Trophoblast cell (in vitro differentiated cells and primary cell): ENCODE results near the gene MRPL17. TPM values are rescaled to one million over a fixed set of nuclear protein-coding genes. Genes with fewer than 3 reads are reported as not detected.

Source experiments
- DNase-seq, 2 donors: peaks; one replicate each; pipeline ENCODE4 v3.0.0-alpha.2; 2016
- H2AFZ ChIP-seq: 2 replicates; pipeline ENCODE4 v1.6.1; 2013; ENCODE audit warnings: low read length, moderate library complexity, mild to moderate bottlenecking; ENCODE audit not compliant: insufficient read depth, poor library complexity
- H2AK5ac ChIP-seq: 2 replicates; pipeline ENCODE4 v1.6.1; 2013; ENCODE audit warnings: mild to moderate bottlenecking, low read length
- H2BK120ac ChIP-seq: 2 replicates; pipeline ENCODE4 v1.6.1; 2013; ENCODE audit warnings: low read length, mild to moderate bottlenecking, moderate library complexity; ENCODE audit not compliant: insufficient read depth, poor library complexity
- H2BK12ac ChIP-seq: 2 replicates; pipeline ENCODE4 v1.6.1; 2013; ENCODE audit warnings: mild to moderate bottlenecking, low read length, moderate library complexity
- H2BK5ac ChIP-seq: 2 replicates; pipeline ENCODE4 v1.6.1; 2013; ENCODE audit warnings: low read length, low read depth, moderate library complexity, mild to moderate bottlenecking; ENCODE audit not compliant: poor library complexity
- H3K14ac ChIP-seq: 2 replicates; pipeline ENCODE4 v1.6.1; 2013; ENCODE audit warnings: mild to moderate bottlenecking, low read length
- H3K18ac ChIP-seq: 2 replicates; pipeline ENCODE4 v1.6.1; 2013; ENCODE audit warnings: mild to moderate bottlenecking, low read length
- H3K23ac ChIP-seq: 2 replicates; pipeline ENCODE4 v1.6.1; 2013; ENCODE audit warnings: low read length
- H3K27ac ChIP-seq: 2 replicates; pipeline ENCODE4 v1.5.1; 2013; ENCODE audit warnings: low read depth, mild to moderate bottlenecking, inconsistent platforms, low read length, moderate library complexity
- H3K27me3 ChIP-seq: 2 replicates; pipeline ENCODE4 v1.6.1; 2013; ENCODE audit warnings: inconsistent platforms, mild to moderate bottlenecking, low read length, moderate library complexity; ENCODE audit not compliant: insufficient read depth
- H3K36me3 ChIP-seq, 2 experiments: 1 replicate in 1 of 2; 2 replicates in 1 of 2; pipeline ENCODE4 v1.6.1; 2013; ENCODE audit warnings: low read length in 2 of 2, mild to moderate bottlenecking in 2 of 2, moderate library complexity in 1 of 2; ENCODE audit not compliant: insufficient read depth in 2 of 2, control insufficient read depth in 1 of 2
- H3K4ac ChIP-seq: 2 replicates; pipeline ENCODE4 v1.6.1; 2013; ENCODE audit warnings: low read depth, mild to moderate bottlenecking, low read length, moderate library complexity
- H3K4me1 ChIP-seq, 2 experiments: 1 replicate in 1 of 2; 2 replicates in 1 of 2; pipeline ENCODE4 v1.6.1; 2013; ENCODE audit warnings: low read length in 2 of 2, mild to moderate bottlenecking in 2 of 2, moderate library complexity in 1 of 2; ENCODE audit not compliant: insufficient read depth in 2 of 2, control insufficient read depth in 1 of 2
- H3K4me2 ChIP-seq: 2 replicates; pipeline ENCODE4 v1.6.1; 2013; ENCODE audit warnings: inconsistent platforms, mild to moderate bottlenecking, low read length, moderate library complexity
- H3K4me3 ChIP-seq: 2 replicates; pipeline ENCODE4 v1.5.1; 2013; ENCODE audit warnings: mild to moderate bottlenecking, low read depth, low read length, inconsistent platforms
- H3K79me1 ChIP-seq: one replicate; pipeline ENCODE4 v1.6.1; 2013; ENCODE audit warnings: low read length
- H3K79me2 ChIP-seq: 2 replicates; pipeline ENCODE4 v1.6.1; 2013; ENCODE audit warnings: low read length, mild to moderate bottlenecking; ENCODE audit not compliant: control insufficient read depth, insufficient read depth, poor library complexity
- H3K9ac ChIP-seq: 2 replicates; pipeline ENCODE4 v1.6.1; 2013; ENCODE audit warnings: mild to moderate bottlenecking, low read length
- H3K9me3 ChIP-seq: 2 replicates; pipeline ENCODE4 v1.6.1; 2013; ENCODE audit warnings: low read depth, mild to moderate bottlenecking, control low read depth, inconsistent platforms, low read length; ENCODE audit not compliant: insufficient read depth
- H4K12ac ChIP-seq: 2 replicates; pipeline ENCODE4 v1.6.1; 2013; ENCODE audit warnings: low read depth, mild to moderate bottlenecking, low read length, moderate library complexity
- H4K8ac ChIP-seq: 2 replicates; pipeline ENCODE4 v1.6.1; 2013; ENCODE audit warnings: low read depth, mild to moderate bottlenecking, low read length, moderate library complexity
- H4K91ac ChIP-seq: one replicate; pipeline ENCODE4 v1.6.1; 2013; ENCODE audit warnings: low read depth, mild to moderate bottlenecking, low read length, moderate library complexity
- WGBS: extraction: QIAGEN DNeasy Blood & Tissue Kit; methylation state at CpG from one replicate; pipeline ENCODE4 v1.1.7; 2013; ENCODE audit warnings: missing lambda C conversion rate; ENCODE audit not compliant: insufficient read length, insufficient coverage; ENCODE audit errors: extremely low coverage; 5-methylcytosine and 5-hydroxymethylcytosine counted together
- polyA plus RNA-seq: library from polyadenylated mRNA; stranded (reverse); fragments of 200-250 nt; gene quantifications from 2 replicates; pipeline ENCODE4 v1.2.3, GENCODE V29; 2013

The MRPL17 gene
- 49.7 and 53.2 TPM in 2 replicates for polyA plus RNA-seq

DNA sequence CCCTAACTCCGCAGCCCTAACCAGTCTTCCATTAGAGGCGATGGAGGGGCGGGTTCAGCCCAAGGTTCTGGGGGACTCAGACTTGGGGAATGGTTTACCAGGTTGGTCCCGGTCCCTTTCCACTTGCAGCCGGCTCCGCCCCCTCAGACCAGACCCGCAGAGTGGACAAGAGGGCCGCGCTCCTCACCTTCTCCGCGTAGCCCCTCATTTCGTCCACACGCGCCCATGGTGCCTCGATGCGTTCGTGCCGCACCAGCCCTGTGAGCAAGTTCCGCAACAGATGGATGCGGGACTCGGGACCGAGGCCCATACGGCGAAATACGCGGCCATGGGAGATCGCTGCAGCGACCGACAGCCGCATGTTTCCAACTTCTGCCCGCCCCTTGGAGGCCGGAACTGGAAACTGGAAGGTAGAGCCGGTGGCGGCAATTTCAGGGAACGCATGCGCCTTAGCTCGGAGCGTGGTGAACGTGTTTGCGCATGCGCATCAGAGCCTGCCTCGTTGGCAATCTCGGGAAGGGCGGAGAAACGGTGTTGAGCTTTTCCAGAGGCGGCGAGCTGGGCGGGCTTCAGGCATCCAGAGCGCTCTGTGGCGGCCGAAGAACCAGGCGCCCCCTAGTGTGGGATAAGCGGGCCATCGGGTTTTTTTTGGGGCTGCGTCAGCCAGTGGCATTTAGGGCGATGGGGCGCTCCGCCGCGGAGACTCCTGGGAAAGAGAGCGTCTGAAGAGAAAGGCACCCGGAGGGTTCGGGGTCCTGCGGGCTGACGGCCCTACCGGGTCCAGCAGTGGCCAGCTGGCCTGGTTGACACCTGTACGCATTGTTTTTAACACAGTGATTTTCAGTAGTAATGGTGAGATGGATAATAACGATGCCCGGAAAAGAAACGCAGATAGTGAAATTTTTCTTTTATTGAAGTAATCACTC is at the start of gene MRPL17:
Gene MRPL17 (minus strand): TSS at position 405 of the 926 bp plus-strand sequence. CDS start 44 bp downstream, at position 361.
- Histone ChIP-seq H4K12ac (peak within 1 kb of the TSS; percentile 83), H4K8ac (peak within 1 kb of the TSS; percentile 87), H3K4ac (peak within 1 kb of the TSS; percentile 70), H3K79me2 (peaks cover 10% of the 10 kb centered on the region), H3K18ac (peak within 1 kb of the TSS; percentile 87), H2BK120ac (peak within 1 kb of the TSS; percentile 46), H3K79me1 (peaks cover 8% of the 10 kb centered on the region), H2BK12ac (no peak within 1 kb of the TSS), H3K4me2 (peak within 1 kb of the TSS; percentile 75), H3K27ac (peak within 1 kb of the TSS; percentile 55), H2AK5ac (no peak within 1 kb of the TSS), H3K23ac (no peak within 1 kb of the TSS), H3K14ac (peak within 1 kb of the TSS; percentile 89), H4K91ac (peak within 1 kb of the TSS; percentile 74), H3K4me1 (peaks cover 3 to 5% of the 10 kb centered on the region in 2 experiments), H2BK5ac (peak within 1 kb of the TSS; percentile 50), H3K27me3 (no peaks in the 10 kb centered on the region), H2AFZ (peak within 1 kb of the TSS; percentile 69), H3K4me3 (peak within 1 kb of the TSS; percentile 90), H3K36me3 (peaks cover 4 to 15% of the 10 kb centered on the region in 2 experiments), H3K9ac (peak within 1 kb of the TSS; percentile 81), H3K9me3 (peaks cover 2% of the 10 kb centered on the region)
- WGBS, result no CpG with 5 or more reads among the region's 70 CpGs
- peak; percentile 99 to 100 for DNase-seq

GRCh38 chr11:6727971-6728760 is 45.0 kb upstream of the MRPL17 start:
- no peak for DNase-seq
- H2BK120ac ChIP-seq, result no peak overlapping the region
- no peak overlapping the region for H3K27ac ChIP-seq
- no peaks in the 10 kb centered on the region for H3K36me3 ChIP-seq
- no peak overlapping the region for H2BK5ac ChIP-seq
- no peak overlapping the region for H3K4me3 ChIP-seq
- no peak overlapping the region for H3K23ac ChIP-seq
- no peaks in the 10 kb centered on the region for H3K79me2 ChIP-seq
- H2AFZ ChIP-seq, result no peak overlapping the region
- H3K27me3 ChIP-seq, result no peaks in the 10 kb centered on the region
- no peak overlapping the region for H2BK12ac ChIP-seq
- WGBS, result no CpG with 5 or more reads among the region's 6 CpGs
- no peak overlapping the region for H4K12ac ChIP-seq
- no peak overlapping the region for H3K4me2 ChIP-seq
- H4K8ac ChIP-seq, result no peak overlapping the region
- no peak overlapping the region for H4K91ac ChIP-seq
- H2AK5ac ChIP-seq, result no peak overlapping the region
- H3K9ac ChIP-seq, result no peak overlapping the region
- H3K9me3 ChIP-seq, result no peaks in the 10 kb centered on the region
- no peak overlapping the region for H3K18ac ChIP-seq
- H3K14ac ChIP-seq, result no peak overlapping the region
- no peaks in the 10 kb centered on the region for H3K79me1 ChIP-seq
- H3K4ac ChIP-seq, result no peak overlapping the region
- no peaks in the 10 kb centered on the region for H3K4me1 ChIP-seq

DNA sequence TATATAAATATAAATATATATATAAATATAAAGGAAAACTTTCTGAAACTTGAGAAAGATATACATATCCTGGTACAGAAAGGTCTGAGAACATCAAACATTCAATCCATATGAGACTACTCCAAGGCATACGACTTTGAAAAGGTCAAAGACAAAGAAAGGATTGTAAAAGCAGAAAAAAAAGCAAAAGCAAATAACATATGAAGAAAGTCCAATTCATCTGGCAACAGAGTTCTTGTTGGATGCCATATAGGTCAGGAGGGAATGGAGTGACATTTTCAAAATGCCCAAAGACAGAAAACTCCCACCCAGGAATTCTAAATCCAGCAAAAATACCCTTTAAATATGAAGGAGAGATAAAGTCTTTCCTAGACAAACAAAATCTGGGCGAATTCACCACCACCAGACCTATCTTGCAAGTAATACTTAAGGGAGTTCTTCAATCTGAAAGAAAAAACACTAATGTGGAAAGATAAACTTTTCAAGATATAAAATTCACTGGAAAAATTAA is 42.3 kb upstream of the MRPL17 start:
- Histone ChIP-seq H3K79me2 (no peaks in the 10 kb centered on the region), H2BK120ac (no peak overlapping the region), H4K91ac (no peak overlapping the region), H2BK12ac (no peak overlapping the region), H3K4me2 (no peak overlapping the region), H3K9ac (no peak overlapping the region), H3K14ac (no peak overlapping the region), H2BK5ac (no peak overlapping the region), H3K27me3 (no peaks in the 10 kb centered on the region), H4K8ac (no peak overlapping the region), H4K12ac (no peak overlapping the region), H3K27ac (no peak overlapping the region), H3K4ac (no peak overlapping the region), H2AK5ac (no peak overlapping the region), H3K9me3 (no peaks in the 10 kb centered on the region), H3K36me3 (no peaks in the 10 kb centered on the region), H3K23ac (no peak overlapping the region), H3K4me3 (no peak overlapping the region), H3K18ac (no peak overlapping the region), H3K79me1 (no peaks in the 10 kb centered on the region), H2AFZ (no peak overlapping the region), H3K4me1 (no peaks in the 10 kb centered on the region)
- no CpG with 5 or more reads among the region's 2 CpGs for WGBS
- DNase-seq, result no peak

GRCh38 chr11:6724013-6724412 is 40.9 kb upstream of the MRPL17 start:
- H3K14ac ChIP-seq, result no peak overlapping the region

More at GRCh38 chr11:6724013-6724412, 40.9 kb upstream of the MRPL17 start:
- Histone ChIP-seq H2AFZ (no peak overlapping the region), H3K27ac (no peak overlapping the region), H3K4me1 (no peaks in the 10 kb centered on the region), H3K9ac (no peak overlapping the region), H2BK5ac (no peak overlapping the region), H3K27me3 (no peaks in the 10 kb centered on the region), H3K18ac (no peak overlapping the region), H3K4ac (no peak overlapping the region), H3K79me1 (no peaks in the 10 kb centered on the region), H4K91ac (no peak overlapping the region), H3K36me3 (no peaks in the 10 kb centered on the region), H3K4me3 (no peak overlapping the region), H3K79me2 (no peaks in the 10 kb centered on the region), H2BK12ac (no peak overlapping the region), H3K9me3 (no peaks in the 10 kb centered on the region), H2AK5ac (no peak overlapping the region), H2BK120ac (no peak overlapping the region), H3K4me2 (no peak overlapping the region), H4K12ac (no peak overlapping the region), H3K23ac (no peak overlapping the region), H4K8ac (no peak overlapping the region)
- no peak for DNase-seq
- no CpG with 5 or more reads among the region's 1 CpG for WGBS
